ENCODE measurements around the gene PTPRZ1.

The PTPRZ1 gene

DNA sequence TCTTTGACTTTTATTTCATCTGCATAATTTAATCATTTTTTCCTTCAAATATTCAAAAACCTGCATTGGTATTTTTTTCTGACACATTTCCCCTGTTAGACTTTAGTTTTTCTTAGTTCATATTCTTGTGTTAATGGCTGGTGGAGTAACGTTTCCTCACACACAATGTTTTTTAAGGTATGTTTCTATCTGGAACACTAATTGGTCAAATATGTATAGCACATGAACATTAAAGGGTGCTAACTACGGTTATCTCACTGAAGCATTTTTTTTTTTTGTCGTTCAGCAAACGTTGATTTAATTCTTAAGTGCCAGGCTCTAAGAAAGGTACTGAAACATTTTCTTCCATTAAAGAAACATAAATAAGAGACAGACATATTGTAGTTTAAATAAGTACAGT is 87.7 kb downstream of the PTPRZ1 start:
- no peaks in the 10 kb centered on the region for H3K27me3 ChIP-seq (ENCODE audit: low read length)
- no peaks in the 10 kb centered on the region for H3K9me2 ChIP-seq (replicated peaks; ENCODE audit: insufficient read depth, low read length)
- H3K27ac ChIP-seq (ENCODE audit: low read depth, low read length), result no peak overlapping the region
- no peak overlapping the region for H3K4me3 ChIP-seq (ENCODE audit: insufficient read depth, low read length, poor library complexity, severe bottlenecking)
- no peaks in the 10 kb centered on the region for H3K9me3 ChIP-seq (ENCODE audit: insufficient read depth, low read length)
- no peak overlapping the region for H2AFZ ChIP-seq (ENCODE audit: low read depth, low read length, severe bottlenecking)
- H3K36me3 ChIP-seq (ENCODE audit: low read length), result no peaks in the 10 kb centered on the region
- no peaks in the 10 kb centered on the region for H3K79me2 ChIP-seq (ENCODE audit: insufficient read depth, low read length)
- H3K4me2 ChIP-seq (ENCODE audit: low read depth, low read length, poor library complexity, severe bottlenecking), result no peak overlapping the region
- TF ChIP-seq, protein P1, sequence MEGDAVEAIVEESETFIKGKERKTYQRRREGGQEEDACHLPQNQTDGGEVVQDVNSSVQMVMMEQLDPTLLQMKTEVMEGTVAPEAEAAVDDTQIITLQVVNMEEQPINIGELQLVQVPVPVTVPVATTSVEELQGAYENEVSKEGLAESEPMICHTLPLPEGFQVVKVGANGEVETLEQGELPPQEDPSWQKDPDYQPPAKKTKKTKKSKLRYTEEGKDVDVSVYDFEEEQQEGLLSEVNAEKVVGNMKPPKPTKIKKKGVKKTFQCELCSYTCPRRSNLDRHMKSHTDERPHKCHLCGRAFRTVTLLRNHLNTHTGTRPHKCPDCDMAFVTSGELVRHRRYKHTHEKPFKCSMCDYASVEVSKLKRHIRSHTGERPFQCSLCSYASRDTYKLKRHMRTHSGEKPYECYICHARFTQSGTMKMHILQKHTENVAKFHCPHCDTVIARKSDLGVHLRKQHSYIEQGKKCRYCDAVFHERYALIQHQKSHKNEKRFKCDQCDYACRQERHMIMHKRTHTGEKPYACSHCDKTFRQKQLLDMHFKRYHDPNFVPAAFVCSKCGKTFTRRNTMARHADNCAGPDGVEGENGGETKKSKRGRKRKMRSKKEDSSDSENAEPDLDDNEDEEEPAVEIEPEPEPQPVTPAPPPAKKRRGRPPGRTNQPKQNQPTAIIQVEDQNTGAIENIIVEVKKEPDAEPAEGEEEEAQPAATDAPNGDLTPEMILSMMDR (IDR thresholded peaks at IDR 0.05; ENCODE audit: insufficient read depth, low read length, poor library complexity, severe bottlenecking), result no peak
- TF ChIP-seq EZH2phosphoT487 (conservative IDR thresholded peaks at IDR 0.05; ENCODE audit: low read length), result no peak
- no peak overlapping the region for H3K9ac ChIP-seq (ENCODE audit: low read length)
- H4K20me1 ChIP-seq (ENCODE audit: low read depth, low read length), result no peaks in the 10 kb centered on the region
- H3F3A ChIP-seq (ENCODE audit: insufficient read depth), result no peaks in the 10 kb centered on the region

DNA sequence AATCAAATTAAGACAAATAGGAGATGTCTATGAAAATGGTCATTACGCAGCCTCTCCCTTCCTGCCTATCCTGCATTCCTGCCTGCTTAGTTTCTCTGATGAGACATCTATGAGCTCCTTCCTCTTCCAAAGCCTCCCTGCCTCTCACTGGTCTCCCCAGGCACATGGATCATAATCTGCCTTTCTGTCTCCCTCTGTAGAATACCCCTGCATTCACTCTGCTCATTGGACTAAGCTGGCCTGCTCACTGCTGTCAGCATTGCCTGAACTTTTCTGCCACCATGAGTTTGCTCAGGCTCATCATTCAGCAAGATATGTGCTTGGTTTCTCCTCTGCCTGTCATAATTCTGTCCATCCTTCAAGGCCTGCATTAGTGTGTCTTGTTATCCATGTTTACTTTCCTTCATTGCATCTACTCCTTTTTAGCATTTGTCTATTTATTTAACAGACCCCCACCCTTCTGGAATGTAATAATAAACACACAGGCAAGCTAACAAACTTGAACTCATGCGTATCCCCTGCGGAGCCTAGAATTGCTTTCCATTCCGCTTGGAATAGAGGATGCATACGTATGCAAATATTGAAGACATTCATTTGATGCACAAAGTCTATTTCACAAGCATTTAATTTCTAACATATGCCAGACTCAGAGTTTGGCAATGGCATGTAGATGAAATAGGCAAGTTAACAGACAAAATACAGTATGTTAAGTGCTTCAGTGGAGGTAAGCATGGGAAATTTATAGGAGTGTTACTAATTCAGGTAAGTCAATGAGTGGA is 88.3 kb downstream of the PTPRZ1 start:
- H2AFZ ChIP-seq (ENCODE audit: low read depth, low read length, severe bottlenecking), result no peak overlapping the region
- H3K9me3 ChIP-seq (ENCODE audit: insufficient read depth, low read length), result no peaks in the 10 kb centered on the region
- H3K27me3 ChIP-seq (ENCODE audit: low read length), result no peaks in the 10 kb centered on the region
- no peaks in the 10 kb centered on the region for H3K79me2 ChIP-seq (ENCODE audit: insufficient read depth, low read length)
- H3F3A ChIP-seq (ENCODE audit: insufficient read depth), result no peaks in the 10 kb centered on the region
- H4K20me1 ChIP-seq (ENCODE audit: low read depth, low read length), result no peaks in the 10 kb centered on the region
- no peaks in the 10 kb centered on the region for H3K36me3 ChIP-seq (ENCODE audit: low read length)
- H3K9ac ChIP-seq (ENCODE audit: low read length), result no peak overlapping the region
- no peaks in the 10 kb centered on the region for H3K9me2 ChIP-seq (replicated peaks; ENCODE audit: insufficient read depth, low read length)
- no peak for TF ChIP-seq EZH2phosphoT487 (conservative IDR thresholded peaks at IDR 0.05; ENCODE audit: low read length)
- TF ChIP-seq, protein P1 (IDR thresholded peaks at IDR 0.05; ENCODE audit: insufficient read depth, low read length, poor library complexity, severe bottlenecking), result no peak
- no peak overlapping the region for H3K4me2 ChIP-seq (ENCODE audit: low read depth, low read length, poor library complexity, severe bottlenecking)
- H3K27ac ChIP-seq (ENCODE audit: low read depth, low read length), result no peak overlapping the region
- H3K4me3 ChIP-seq (ENCODE audit: insufficient read depth, low read length, poor library complexity, severe bottlenecking), result no peak overlapping the region

DNA sequence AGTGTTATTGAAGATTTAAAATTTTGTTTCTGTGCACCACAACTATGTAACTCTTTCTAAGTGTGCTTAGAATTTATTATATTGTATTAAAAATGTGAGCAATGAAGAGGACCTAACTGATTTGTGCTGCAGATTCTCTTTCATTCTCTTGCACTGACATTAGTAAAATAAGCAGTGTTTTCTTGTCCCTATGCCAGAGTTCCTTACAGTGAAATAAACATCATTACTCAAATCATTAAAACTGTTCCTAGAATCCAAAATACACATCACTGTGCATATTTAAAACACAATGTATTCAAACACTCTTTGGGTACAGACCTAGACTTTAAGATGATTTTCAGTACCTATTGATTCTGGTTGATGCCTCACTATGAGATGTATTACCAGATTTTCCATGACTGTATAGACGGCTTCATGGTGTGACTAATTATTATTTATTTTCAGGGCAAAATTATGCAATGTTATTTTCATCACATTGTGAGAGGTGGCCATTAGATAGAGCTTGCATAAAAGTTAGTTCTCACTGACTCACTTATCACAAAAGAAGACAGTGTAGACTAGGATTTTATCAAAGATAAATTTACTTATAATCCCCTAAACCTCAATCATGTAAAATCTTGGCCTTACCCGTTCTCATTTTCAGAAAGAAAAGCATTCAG is 93.4 kb downstream of the PTPRZ1 start:
- no peak for TF ChIP-seq EZH2phosphoT487 (conservative IDR thresholded peaks at IDR 0.05; ENCODE audit: low read length)
- TF ChIP-seq, protein P1 (IDR thresholded peaks at IDR 0.05; ENCODE audit: insufficient read depth, low read length, poor library complexity, severe bottlenecking), result no peak
- Histone ChIP-seq H3K27ac (ENCODE audit: low read depth, low read length) (no peak overlapping the region), H3K36me3 (ENCODE audit: low read length) (no peaks in the 10 kb centered on the region), H3K79me2 (ENCODE audit: insufficient read depth, low read length) (no peaks in the 10 kb centered on the region), H3K27me3 (ENCODE audit: low read length) (no peaks in the 10 kb centered on the region), H3K4me3 (ENCODE audit: insufficient read depth, low read length, poor library complexity, severe bottlenecking) (no peak overlapping the region), H2AFZ (ENCODE audit: low read depth, low read length, severe bottlenecking) (no peak overlapping the region), H3K9me2 (replicated peaks; ENCODE audit: insufficient read depth, low read length) (no peaks in the 10 kb centered on the region), H3K9me3 (ENCODE audit: insufficient read depth, low read length) (no peaks in the 10 kb centered on the region), H3K4me2 (ENCODE audit: low read depth, low read length, poor library complexity, severe bottlenecking) (no peak overlapping the region), H3K9ac (ENCODE audit: low read length) (no peak overlapping the region), H3F3A (ENCODE audit: insufficient read depth) (no peaks in the 10 kb centered on the region), H4K20me1 (ENCODE audit: low read depth, low read length) (no peaks in the 10 kb centered on the region)

Measured in SU-DHL-6 (cell line).